HG02610 (cell line): ENCODE measurements around the gene WFDC10A.
"Not testable (repeated sequence)": the region's sequence is repeated elsewhere in the genome, so short reads cannot be mapped to it uniquely, and the experiment has no call there.

Experiments
- ATAC-seq: cut with Tn5 transposase; IDR thresholded peaks from one replicate; pipeline ENCODE4 v1.9.1; 2021; ENCODE audit warnings: mild to moderate bottlenecking, moderate library complexity; ENCODE audit not compliant: unreplicated experiment

Gene WFDC10A

DNA sequence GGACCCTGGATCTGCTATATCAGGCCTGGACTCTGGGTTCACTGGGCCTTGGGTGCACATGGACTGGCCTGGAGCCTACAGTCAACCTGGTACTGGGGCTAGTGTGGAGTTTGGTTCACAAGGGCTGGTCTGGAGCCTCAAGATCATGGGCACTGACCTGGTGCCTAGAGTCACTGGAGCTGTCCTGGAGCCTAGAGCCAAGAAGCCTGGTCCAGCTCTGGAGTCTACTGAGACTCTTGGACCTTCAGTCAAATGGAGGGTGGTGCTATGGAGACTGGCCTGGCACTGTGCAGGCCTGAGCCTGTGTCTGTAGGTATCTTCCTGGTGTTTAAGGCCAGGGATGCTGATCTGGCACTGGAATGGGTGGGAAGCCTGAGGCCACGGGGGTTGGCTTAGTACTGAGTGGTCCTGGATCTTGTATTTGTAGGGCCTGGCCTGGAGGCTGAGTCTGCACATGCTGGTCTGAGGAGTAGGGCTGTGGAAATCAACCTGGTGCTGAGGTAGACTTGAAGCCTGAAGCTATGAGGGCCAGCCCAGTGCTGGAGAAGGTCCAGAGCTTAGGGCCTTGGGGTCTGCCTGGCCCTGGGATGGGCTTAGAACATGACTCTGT lies 18.0 kb downstream of the WFDC10A start:
- ATAC-seq = no peak

GRCh38 chr20:45649312-45649863 lies 19.8 kb downstream of the WFDC10A start:
- ATAC-seq = no peak

GRCh38 chr20:45651726-45652125 lies 22.2 kb downstream of the WFDC10A start:
- not testable (repeated sequence) for ATAC-seq

GRCh38 chr20:45657038-45657437 lies 27.5 kb downstream of the WFDC10A start:
- not testable (repeated sequence) for ATAC-seq

DNA sequence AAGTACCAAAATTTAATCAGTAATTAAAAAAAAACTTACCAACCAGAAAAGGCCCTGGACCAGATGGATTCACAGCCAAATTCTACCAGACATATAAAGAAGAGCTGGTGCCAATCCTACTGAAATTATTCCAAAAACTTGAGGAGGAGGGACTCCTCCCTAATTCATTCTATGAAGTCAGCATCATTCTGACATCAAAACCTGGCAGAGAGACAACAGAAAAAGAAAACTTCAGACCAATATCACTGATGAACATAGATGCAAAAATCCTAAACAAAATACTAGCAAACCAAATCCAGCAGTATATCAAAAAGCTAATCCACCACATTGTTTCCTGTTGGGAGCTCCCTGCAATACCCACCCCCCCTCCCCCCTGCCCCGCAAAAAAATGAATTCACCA lies 40.6 kb downstream of the WFDC10A start, which contains the start of gene WFDC11:
Gene WFDC11 (minus strand): TSS at position 101 of the 400 bp plus-strand sequence. CDS start 19,639 bp downstream, outside the sequence.
- no peak for ATAC-seq

DNA sequence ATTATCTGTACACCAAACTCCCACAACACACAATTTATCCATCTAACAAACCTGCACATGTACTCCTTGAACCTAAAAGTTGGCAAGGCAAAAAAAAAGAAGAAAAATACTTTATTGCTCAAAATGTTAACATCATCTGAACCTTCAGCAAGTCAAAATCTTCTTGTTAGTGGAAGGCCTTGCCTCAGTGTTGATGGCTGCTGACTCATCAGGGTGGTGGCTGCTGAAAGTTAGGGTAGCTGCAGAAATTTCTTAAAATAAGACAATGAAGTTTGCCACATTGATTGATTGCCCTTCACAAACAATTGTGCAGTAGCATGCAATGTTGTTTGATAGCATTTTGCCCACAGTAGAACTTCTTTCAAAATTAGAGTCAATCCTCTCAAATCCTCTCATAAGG lies 43.2 kb downstream of the WFDC10A start:
- ATAC-seq = no peak

DNA sequence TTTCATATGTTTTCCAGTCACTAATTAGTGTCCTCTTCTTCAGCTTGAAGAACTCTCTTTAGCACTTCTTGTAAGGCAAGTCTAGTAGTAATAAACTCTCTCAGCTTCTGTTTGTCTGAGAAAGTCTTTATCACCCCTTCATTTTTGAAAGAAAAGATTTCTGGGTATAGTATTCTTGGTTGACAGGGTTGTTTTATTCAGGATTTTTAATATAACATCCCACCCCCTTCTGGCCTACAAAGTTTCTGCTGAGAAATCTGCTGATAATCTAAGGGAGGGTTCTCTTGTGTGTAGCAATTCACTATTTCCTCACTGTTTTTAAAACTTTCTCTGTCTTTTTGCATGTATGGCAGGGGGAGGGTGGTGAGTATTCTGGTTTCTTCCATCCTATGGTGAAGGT lies 50.1 kb downstream of the WFDC10A start:
- no peak for ATAC-seq
